GM19463 (cell line): ENCODE measurements around the gene SLC2A14.
"Not testable (repeated sequence)": the region's sequence is repeated elsewhere in the genome, so short reads cannot be mapped to it uniquely, and the experiment has no call there.

Source experiments
- ATAC-seq: cut with Tn5 transposase; IDR thresholded peaks from one replicate; pipeline ENCODE4 v1.9.1; 2021; ENCODE audit warnings: mild to moderate bottlenecking, moderate library complexity; ENCODE audit not compliant: unreplicated experiment

Gene SLC2A14

GRCh38 chr12:7870335-7870734 lies 2.4 kb downstream of the SLC2A14 start:
- no peak for ATAC-seq

- ATAC-seq = no peak
Observed at GRCh38 chr12:7869137-7869536, 3.6 kb downstream of the SLC2A14 start.

GRCh38 chr12:7868391-7868790 lies 4.3 kb downstream of the SLC2A14 start:
- no peak for ATAC-seq

- ATAC-seq = no peak
Observed at GRCh38 chr12:7864601-7865150, 8.0 kb downstream of the SLC2A14 start.

- not testable (repeated sequence) for ATAC-seq
Observed at GRCh38 chr12:7862814-7863348, 9.8 kb downstream of the SLC2A14 start.

GRCh38 chr12:7862301-7862700 lies 10.4 kb downstream of the SLC2A14 start:
- not testable (repeated sequence) for ATAC-seq

GRCh38 chr12:7859552-7859951 lies 13.2 kb downstream of the SLC2A14 start:
- ATAC-seq = no peak

GRCh38 chr12:7857971-7858370 lies 14.7 kb downstream of the SLC2A14 start:
- no peak for ATAC-seq

GRCh38 chr12:7856516-7856915 lies 16.2 kb downstream of the SLC2A14 start:
- no peak for ATAC-seq

GRCh38 chr12:7853557-7853956 lies 19.2 kb downstream of the SLC2A14 start:
- ATAC-seq = no peak

- ATAC-seq = not testable (repeated sequence)
Observed at GRCh38 chr12:7851622-7852081, 21.1 kb downstream of the SLC2A14 start.

GRCh38 chr12:7850099-7850498 lies 22.6 kb downstream of the SLC2A14 start:
- not testable (repeated sequence) for ATAC-seq

GRCh38 chr12:7848098-7848422 lies 24.7 kb downstream of the SLC2A14 start:
- ATAC-seq = not testable (repeated sequence)

- not testable (repeated sequence) for ATAC-seq
Observed at GRCh38 chr12:7847226-7848097, 25.3 kb downstream of the SLC2A14 start.

- ATAC-seq = no peak
Observed at GRCh38 chr12:7844116-7844515, 28.6 kb downstream of the SLC2A14 start.

- not testable (repeated sequence) for ATAC-seq
Observed at GRCh38 chr12:7843583-7843982, 29.1 kb downstream of the SLC2A14 start.

GRCh38 chr12:7843149-7843548 lies 29.6 kb downstream of the SLC2A14 start:
- not testable (repeated sequence) for ATAC-seq

- ATAC-seq = not testable (repeated sequence)
Observed at GRCh38 chr12:7842444-7842843, 30.3 kb downstream of the SLC2A14 start.

GRCh38 chr12:7839848-7840247 lies 32.9 kb downstream of the SLC2A14 start:
- ATAC-seq = not testable (repeated sequence)

GRCh38 chr12:7839226-7839625 lies 33.5 kb downstream of the SLC2A14 start:
- not testable (repeated sequence) for ATAC-seq

GRCh38 chr12:7837366-7837765 lies 35.3 kb downstream of the SLC2A14 start:
- ATAC-seq = no peak

GRCh38 chr12:7835766-7836165 lies 36.9 kb downstream of the SLC2A14 start:
- no peak for ATAC-seq
